ENCODE results near the gene GIPC3.

Gene GIPC3

GRCh38 chr19:3604227-3604986 lies 19.1 kb downstream of the GIPC3 start:
- no peak for TF ChIP-seq CREB1 (IDR thresholded peaks at IDR 0.05; ENCODE audit: low read depth)
- no peak for TF ChIP-seq EP300 (IDR thresholded peaks at IDR 0.05; ENCODE audit: borderline replicate concordance)
- no peak for TF ChIP-seq NFIC (IDR thresholded peaks at IDR 0.05)
- TF ChIP-seq MAX (IDR thresholded peaks at IDR 0.05) = no peak
- TF ChIP-seq REST (IDR thresholded peaks at IDR 0.05; ENCODE audit: low read depth) = no peak
- TF ChIP-seq RAD21 (IDR thresholded peaks at IDR 0.05; ENCODE audit: low read depth) = no peak
- TF ChIP-seq USF1 (IDR thresholded peaks at IDR 0.05) = no peak

GRCh38 chr19:3604987-3605343 lies 19.7 kb downstream of the GIPC3 start:
- TF ChIP-seq TEAD4 (IDR thresholded peaks at IDR 0.05) (no peak), ZBTB7A (IDR thresholded peaks at IDR 0.05; ENCODE audit: low read depth) (no peak), RAD21 (IDR thresholded peaks at IDR 0.05; ENCODE audit: low read depth) (no peak), EP300 (IDR thresholded peaks at IDR 0.05; ENCODE audit: borderline replicate concordance) (no peak), CEBPB (IDR thresholded peaks at IDR 0.05) (no peak), REST (IDR thresholded peaks at IDR 0.05; ENCODE audit: low read depth) (no peak), USF1 (IDR thresholded peaks at IDR 0.05) (no peak), MAX (IDR thresholded peaks at IDR 0.05) (no peak), TAF1 (IDR thresholded peaks at IDR 0.05; ENCODE audit: low read depth) (no peak), TCF12 (IDR thresholded peaks at IDR 0.05; ENCODE audit: low read depth) (no peak), NFIC (IDR thresholded peaks at IDR 0.05) (no peak), EGR1 (IDR thresholded peaks at IDR 0.05) (no peak), CREB1 (IDR thresholded peaks at IDR 0.05; ENCODE audit: low read depth) (no peak), FOXM1 (IDR thresholded peaks at IDR 0.05; ENCODE audit: borderline replicate concordance, low read depth) (no peak), YY1 (IDR thresholded peaks at IDR 0.05; ENCODE audit: low read depth) (no peak)

GRCh38 chr19:3605361-3605760 lies 20.1 kb downstream of the GIPC3 start:
- no peak for TF ChIP-seq CEBPB (IDR thresholded peaks at IDR 0.05)
- no peak for TF ChIP-seq YY1 (IDR thresholded peaks at IDR 0.05; ENCODE audit: low read depth)
- no peak for TF ChIP-seq RAD21 (IDR thresholded peaks at IDR 0.05; ENCODE audit: low read depth)
- TF ChIP-seq MAX (IDR thresholded peaks at IDR 0.05) = no peak
- TF ChIP-seq CREB1 (IDR thresholded peaks at IDR 0.05; ENCODE audit: low read depth) = no peak
- TF ChIP-seq FOXM1 (IDR thresholded peaks at IDR 0.05; ENCODE audit: borderline replicate concordance, low read depth) = no peak
- TF ChIP-seq EGR1 (IDR thresholded peaks at IDR 0.05) = no peak
- TF ChIP-seq TCF12 (IDR thresholded peaks at IDR 0.05; ENCODE audit: low read depth) = no peak
- TF ChIP-seq REST (IDR thresholded peaks at IDR 0.05; ENCODE audit: low read depth) = no peak
- TF ChIP-seq ZBTB7A (IDR thresholded peaks at IDR 0.05; ENCODE audit: low read depth) = no peak

GRCh38 chr19:3605770-3606169 lies 20.5 kb downstream of the GIPC3 start:
- no peak for TF ChIP-seq USF1 (IDR thresholded peaks at IDR 0.05)
- TF ChIP-seq CREB1 (IDR thresholded peaks at IDR 0.05; ENCODE audit: low read depth) = no peak
- no peak for TF ChIP-seq CEBPB (IDR thresholded peaks at IDR 0.05)

All from Ishikawa (cell line).